Gastrocnemius medialis (tissue), 4 donors: ENCODE data around the gene ABCC10. TPM values are rescaled to one million over a fixed set of nuclear protein-coding genes. Genes with fewer than 3 reads are reported as not detected.

Experiments
- ATAC-seq, 2 donors: fragments of 150-250 bp; one replicate each; pipeline ENCODE4 v1.9.1; 2016
- DNase-seq, 2 donors: peaks; one replicate each; pipeline ENCODE4 v3.0.0-alpha.2; 2019
- H3K27ac ChIP-seq, 4 donors: fragments of 200-600 bp; sonication (generic); 1 replicate in 1 of 4; 2 replicates in 3 of 4; pipeline ENCODE4 v1.5.1; 2016 to 2018; ENCODE audit warnings: mild to moderate bottlenecking in 2 of 4, moderate library complexity in 1 of 4
- H3K27me3 ChIP-seq, 3 donors: fragments of 200-600 bp; sonication (generic) in 2 of 3; 1 replicate in 1 of 3; 2 replicates in 2 of 3; pipeline versions ENCODE4 v1.5.1 to v1.6.0; 2016 to 2019; ENCODE audit warnings: mild to moderate bottlenecking in 1 of 3, moderate library complexity in 1 of 3
- H3K36me3 ChIP-seq, 2 donors: fragments of 200-600 bp; sonication (generic) in 1 of 2; one replicate each; pipeline ENCODE4 v1.5.1; 2017 to 2018
- H3K4me1 ChIP-seq, 2 donors: fragments of 200-600 bp; sonication (generic) in 1 of 2; one replicate each; pipeline ENCODE4 v1.5.1; 2016 to 2017; ENCODE audit warnings: mild to moderate bottlenecking in 2 of 2
- H3K4me3 ChIP-seq, 4 donors: fragments of 200-600 bp; sonication (generic) in 3 of 4; 1 replicate in 1 of 4; 2 replicates in 3 of 4; pipeline ENCODE4 v1.5.1; 2016 to 2019; ENCODE audit warnings: mild to moderate bottlenecking in 2 of 4
- H3K9me3 ChIP-seq, 3 donors: fragments of 200-600 bp; sonication (generic) in 2 of 3; 1 replicate in 1 of 3; 2 replicates in 2 of 3; pipeline ENCODE4 v1.5.1; 2016 to 2019
- CTCF ChIP-seq, 5 experiments: fragments of 450-650 bp in 3 of 5; fragments of 200-600 bp in 2 of 5; sonication (generic) in 2 of 5; IDR thresholded peaks in 4 of 5; conservative IDR thresholded peaks in 1 of 5; 1 replicate in 4 of 5; 2 replicates in 1 of 5; pipeline ENCODE4 v1.5.1; 2016 to 2019; ENCODE audit warnings: antibody characterized with exemption in 5 of 5, mild to moderate bottlenecking in 3 of 5, moderate library complexity in 3 of 5
- POLR2A ChIP-seq, 2 donors: fragments of 450-650 bp; IDR thresholded peaks; one replicate each; pipeline ENCODE4 v1.6.1; 2017; ENCODE audit warnings: antibody characterized with exemption in 2 of 2, mild to moderate bottlenecking in 2 of 2, moderate library complexity in 2 of 2
- in situ Hi-C, 4 donors: fragments of 200-750 bp; cut with MboI; loops; one replicate each; pipeline versions ENCODE4 v1.15.0 to v1.8.0; 2017; ENCODE audit warnings: low sequenced_read_pairs in 4 of 4
- intact Hi-C: fragments of 100-400 bp; cut with DNase I; formaldehyde crosslinking; loops from one replicate; pipeline ENCODE4 v1.15.1; 2023; ENCODE audit warnings: low total_unique reads
- total RNA-seq, 4 donors: library from RNA; depleted of rRNA; stranded (reverse); fragments of >200 nt; gene quantifications; one replicate each; pipeline versions ENCODE4 v1.1.0 to v1.2.3, GENCODE V29; 2016

Gene ABCC10
- total RNA-seq, 4 donors from 2014 or later, result 5.3 to 11.8 (median 8.6) TPM

- intact Hi-C loops (loop anchor here (5.0 kb wide), 1 partner anchor 257 kb away; the partner anchor contains the start of gene SRF), in situ Hi-C loops (no loop called here)
- no peaks in the 10 kb centered on the region for H3K27me3 ChIP-seq
- peaks cover 13 to 15% of the 10 kb centered on the region in 2 donors for H3K4me1 ChIP-seq
- DNase-seq, result no peak
- H3K27ac ChIP-seq, result peak overlapping the region; percentile 82 to 87 (median 87)
- no peak for ATAC-seq
- H3K36me3 ChIP-seq, result peaks cover 0 to 13% of the 10 kb centered on the region in 2 donors
- no peaks in the 10 kb centered on the region for H3K9me3 ChIP-seq
- TF ChIP-seq CTCF (IDR thresholded peaks at IDR 0.05 in 4 of 5, conservative IDR thresholded peaks at IDR 0.05 in 1 of 5) (no peak), POLR2A (IDR thresholded peaks at IDR 0.05) (no peak)
- peak overlapping the region in 3 of 4 donors; percentile 90 to 92 (median 90) for H3K4me3 ChIP-seq
Measured at GRCh38 chr6:43428874-43429273, 1.5 kb downstream of the ABCC10 start.

- Histone ChIP-seq H3K36me3 (peaks cover 0 to 13% of the 10 kb centered on the region in 2 donors), H3K4me3 (no peak overlapping the region), H3K9me3 (no peaks in the 10 kb centered on the region), H3K4me1 (peaks cover 13 to 15% of the 10 kb centered on the region in 2 donors), H3K27ac (no peak overlapping the region), H3K27me3 (no peaks in the 10 kb centered on the region)
- DNase-seq (no peak), ATAC-seq (no peak)
- in situ Hi-C loops, result no loop called here
- intact Hi-C loops, result no loop called here
- TF ChIP-seq CTCF (IDR thresholded peaks at IDR 0.05 in 4 of 5, conservative IDR thresholded peaks at IDR 0.05 in 1 of 5) (no peak), POLR2A (IDR thresholded peaks at IDR 0.05) (no peak)
Measured at GRCh38 chr6:43432009-43432945, 4.9 kb downstream of the ABCC10 start.

GRCh38 chr6:43433148-43433547 is 5.8 kb downstream of the ABCC10 start:
- H3K4me1 ChIP-seq, result peaks cover 10 to 14% of the 10 kb centered on the region in 2 donors
- intact Hi-C loops, result no loop called here
- TF ChIP-seq CTCF (IDR thresholded peaks at IDR 0.05 in 4 of 5, conservative IDR thresholded peaks at IDR 0.05 in 1 of 5) (no peak), POLR2A (IDR thresholded peaks at IDR 0.05) (no peak)
- no peak for ATAC-seq
- in situ Hi-C loops, result no loop called here
- DNase-seq, result no peak
- no peaks in the 10 kb centered on the region for H3K27me3 ChIP-seq
- H3K36me3 ChIP-seq, result peaks cover 0 to 16% of the 10 kb centered on the region in 2 donors
- no peak overlapping the region for H3K27ac ChIP-seq
- no peak overlapping the region for H3K4me3 ChIP-seq
- H3K9me3 ChIP-seq, result no peaks in the 10 kb centered on the region

- ATAC-seq (no peak), DNase-seq (no peak)
- H3K4me3 ChIP-seq, result no peak overlapping the region
- H3K36me3 ChIP-seq, result peaks cover 0 to 26% of the 10 kb centered on the region in 2 donors
- in situ Hi-C loops (no loop called here), intact Hi-C loops (no loop called here)
- TF ChIP-seq POLR2A (IDR thresholded peaks at IDR 0.05), result no peak
- H3K27ac ChIP-seq, result no peak overlapping the region
- peaks cover 0 to 4% of the 10 kb centered on the region in 2 donors for H3K4me1 ChIP-seq
- H3K9me3 ChIP-seq, result no peaks in the 10 kb centered on the region
- H3K27me3 ChIP-seq, result no peaks in the 10 kb centered on the region
Measured at GRCh38 chr6:43434001-43434840, 6.9 kb downstream of the ABCC10 start.

GRCh38 chr6:43434943-43435342 is 7.6 kb downstream of the ABCC10 start:
- Histone ChIP-seq H3K4me3 (no peak overlapping the region), H3K9me3 (no peaks in the 10 kb centered on the region), H3K27me3 (no peaks in the 10 kb centered on the region), H3K4me1 (no peaks in the 10 kb centered on the region), H3K27ac (no peak overlapping the region), H3K36me3 (peaks cover 0 to 34% of the 10 kb centered on the region in 2 donors)
- ATAC-seq (no peak), DNase-seq (no peak)
- in situ Hi-C loops, result no loop called here
- intact Hi-C loops, result no loop called here
- no peak for TF ChIP-seq POLR2A (IDR thresholded peaks at IDR 0.05)
- TF ChIP-seq CTCF (IDR thresholded peaks at IDR 0.05 in 4 of 5, conservative IDR thresholded peaks at IDR 0.05 in 1 of 5), result no peak
